ENCODE measurements around the gene IL20RA.
"Not testable (repeated sequence)": the region's sequence is repeated elsewhere in the genome, so short reads cannot be mapped to it uniquely, and the experiment has no call there.

The IL20RA gene

DNA sequence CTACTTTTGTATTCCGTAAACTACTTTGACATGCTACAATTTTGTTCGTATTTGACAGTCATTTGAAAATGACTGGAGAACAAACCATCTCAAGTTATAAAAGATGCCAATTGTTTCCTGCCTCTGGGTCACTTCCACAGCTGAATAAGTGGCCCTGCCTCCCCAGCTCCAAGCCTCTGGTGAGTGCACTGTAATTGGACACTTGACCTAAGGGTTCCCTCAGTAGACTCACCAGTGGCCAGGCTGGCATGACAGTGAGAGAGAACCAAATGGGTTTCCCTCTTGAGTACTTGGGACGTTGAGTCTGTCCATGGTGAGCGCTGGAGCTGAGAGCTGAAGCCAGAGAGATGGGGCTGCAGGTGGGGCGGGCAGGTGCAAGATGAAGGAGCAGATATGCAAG, 65.6 kb downstream of the IL20RA start:
- DNase-seq, result no peak
- intact Hi-C loops (cut with DNase I), result no loop called here

GRCh38 chr6:136977075-136977474, 67.7 kb downstream of the IL20RA start:
- DNase-seq, result no peak

GRCh38 chr6:136975089-136975715, 69.6 kb downstream of the IL20RA start:
- intact Hi-C loops (cut with DNase I), result no loop called here
- DNase-seq, result no peak

More at GRCh38 chr6:136977075-136977474, 67.7 kb downstream of the IL20RA start:
- intact Hi-C loops (cut with DNase I), result no loop called here

- DNase-seq; intact Hi-C loops (cut with DNase I): not testable (repeated sequence)
These were observed 71.0 kb downstream of the IL20RA start for GRCh38 chr6:136973781-136974180.

DNA sequence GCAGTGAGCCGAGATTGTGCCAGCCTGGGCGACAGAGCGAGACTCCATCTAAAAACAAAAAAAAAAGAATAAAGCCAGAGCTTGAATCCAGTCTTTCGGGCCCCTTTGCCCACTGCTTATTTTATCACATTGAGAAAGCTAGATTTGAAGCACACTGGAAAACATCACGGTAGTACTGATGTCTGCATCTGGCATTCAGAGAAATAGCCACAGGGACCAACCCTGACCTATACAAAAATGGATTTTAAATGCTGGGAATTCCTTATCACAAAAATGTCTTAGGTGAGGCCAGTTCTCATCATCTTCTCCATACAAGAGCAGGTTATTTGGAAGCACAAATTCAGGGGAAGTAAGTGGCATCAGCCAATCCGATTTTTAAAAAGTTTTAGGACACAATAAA, 73.2 kb downstream of the IL20RA start:
- no peak for DNase-seq
- intact Hi-C loops (cut with DNase I), result no loop called here

GRCh38 chr6:136969930-136970329, 74.8 kb downstream of the IL20RA start:
- intact Hi-C loops (cut with DNase I), result loop anchor here (10.0 kb wide), 1 partner anchor 675 kb away; no protein-coding TSS in a partner anchor
- no peak for DNase-seq

DNA sequence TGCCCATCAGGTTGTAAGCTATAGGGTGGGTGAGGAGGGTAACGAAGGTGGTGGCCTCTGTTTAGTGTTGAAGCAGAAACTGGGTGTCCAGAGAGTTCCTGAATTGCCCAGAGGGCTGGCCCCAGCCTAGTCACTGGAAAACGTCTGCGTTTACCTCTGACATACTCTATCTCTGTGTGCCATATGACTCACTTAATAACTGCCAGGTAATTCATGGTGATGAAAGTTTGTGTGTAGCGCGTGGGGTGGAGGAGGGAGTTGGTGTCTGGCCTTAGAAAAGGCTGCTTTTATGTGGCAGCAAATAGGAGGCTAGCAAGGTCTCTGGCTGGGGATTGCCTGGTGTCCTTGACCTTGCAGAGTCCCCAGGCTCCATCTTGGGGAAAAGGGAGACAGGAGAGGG, 75.3 kb downstream of the IL20RA start:
- intact Hi-C loops (cut with DNase I), result loop anchor here (10.0 kb wide), 1 partner anchor 675 kb away; no protein-coding TSS in a partner anchor
- no peak for DNase-seq

DNA sequence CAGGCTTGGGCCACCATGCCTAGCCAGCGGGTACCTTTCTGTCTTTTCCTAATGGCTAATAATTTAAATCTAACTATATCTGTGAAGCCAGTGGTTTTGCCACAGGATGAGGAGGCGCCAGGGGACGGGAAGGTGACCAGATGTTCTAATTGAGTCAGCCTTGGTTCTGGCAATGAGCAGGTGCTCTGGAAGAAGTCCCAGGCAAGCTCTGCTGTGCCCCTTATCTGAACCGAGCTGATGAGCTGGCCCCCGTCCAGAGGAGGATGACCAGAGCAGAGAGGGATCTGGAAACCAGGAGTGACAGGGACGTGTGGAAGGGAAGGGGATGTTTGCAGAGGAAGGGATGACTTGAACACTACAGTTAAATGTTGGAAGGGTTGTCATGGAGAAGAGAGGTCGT, 75.9 kb downstream of the IL20RA start:
- intact Hi-C loops (cut with DNase I), result loop anchor here (10.0 kb wide), 1 partner anchor 676 kb away; no protein-coding TSS in a partner anchor
- no peak for DNase-seq

DNA sequence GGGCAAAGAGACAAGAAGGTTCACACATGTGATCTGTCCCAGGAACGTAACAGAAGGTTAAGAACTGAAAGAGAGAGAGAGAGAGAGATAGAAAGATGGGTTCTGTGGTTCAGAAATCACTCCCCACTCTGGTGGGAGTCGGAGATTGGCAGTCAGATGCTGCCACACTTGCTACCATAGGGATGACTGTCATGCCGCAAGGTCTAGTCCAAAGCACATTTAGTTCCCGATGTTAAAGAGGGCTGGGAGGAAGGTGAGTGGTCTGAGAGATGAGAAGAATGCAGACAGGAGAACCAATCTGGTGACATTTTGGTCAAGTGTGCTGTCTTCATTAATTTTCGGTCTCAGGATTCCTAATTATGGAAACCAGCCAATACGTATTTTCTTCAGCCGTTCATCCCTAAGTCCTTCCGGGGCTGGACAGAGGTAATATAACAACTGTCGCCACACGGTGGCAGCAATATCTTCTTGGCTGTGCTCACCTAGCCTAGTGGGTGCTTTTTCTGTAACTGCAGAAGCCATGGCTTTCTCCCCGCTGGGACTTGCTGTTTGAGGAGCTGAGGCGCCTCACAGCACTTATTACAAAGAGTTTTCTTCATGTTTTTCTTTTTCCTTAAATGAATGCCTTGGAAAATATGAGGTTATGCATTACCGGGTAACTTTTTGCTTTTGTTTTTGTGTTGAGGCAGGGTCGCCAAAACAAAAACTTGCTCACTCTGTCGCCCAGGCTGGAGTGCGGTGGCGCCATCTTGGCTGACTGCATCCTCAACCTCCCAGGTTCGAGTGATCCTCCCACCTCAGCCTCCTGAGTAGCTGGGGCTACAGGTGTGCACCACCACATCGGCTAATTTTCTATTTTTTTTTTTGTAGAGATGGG, 76.7 kb downstream of the IL20RA start:
- DNase-seq, result peak in 8 of 10 donors; percentile 50 to 87 (median 62)
- intact Hi-C loops (cut with DNase I), result loop anchor here (10.0 kb wide), 1 partner anchor 677 kb away; no protein-coding TSS in a partner anchor

- DNase-seq, result no peak
- intact Hi-C loops (cut with DNase I), result loop anchor here (10.0 kb wide), 1 partner anchor 680 kb away; no protein-coding TSS in a partner anchor
These were observed 80.4 kb downstream of the IL20RA start for GRCh38 chr6:136964398-136964797.

GRCh38 chr6:136963259-136963658, 81.5 kb downstream of the IL20RA start:
- intact Hi-C loops (cut with DNase I), result loop anchor here (10.0 kb wide), 1 partner anchor 682 kb away; no protein-coding TSS in a partner anchor
- DNase-seq, result no peak

- DNase-seq, result no peak
- intact Hi-C loops (cut with DNase I), result loop anchor here (10.0 kb wide), 1 partner anchor 682 kb away; no protein-coding TSS in a partner anchor
These were observed 82.1 kb downstream of the IL20RA start for GRCh38 chr6:136962661-136963060.

DNA sequence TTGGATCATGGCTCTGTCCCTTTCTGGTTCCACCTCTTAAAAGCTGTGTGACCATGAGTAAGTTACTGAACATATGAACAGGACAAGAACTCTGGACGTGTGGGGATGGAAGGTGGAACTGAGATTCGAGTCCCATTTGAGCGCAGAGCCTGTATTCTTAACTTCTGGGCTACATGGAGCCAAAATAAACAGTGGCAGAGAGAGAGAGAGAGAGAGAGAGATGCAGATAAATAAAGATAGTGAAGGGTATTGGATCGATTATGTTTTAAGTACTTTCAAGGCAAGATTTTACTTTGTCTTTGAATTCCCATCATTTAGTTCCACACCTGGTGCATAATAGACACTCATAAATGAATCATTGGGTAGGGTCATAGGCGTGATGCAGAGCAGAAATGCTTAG, 82.9 kb downstream of the IL20RA start:
- intact Hi-C loops (cut with DNase I), result loop anchor here (10.0 kb wide), 1 partner anchor 683 kb away; no protein-coding TSS in a partner anchor
- no peak for DNase-seq

- intact Hi-C loops (cut with DNase I), result loop anchor here (10.0 kb wide), 1 partner anchor 684 kb away; no protein-coding TSS in a partner anchor
- DNase-seq, result no peak
These were observed 84.0 kb downstream of the IL20RA start for GRCh38 chr6:136960781-136961180.

DNA sequence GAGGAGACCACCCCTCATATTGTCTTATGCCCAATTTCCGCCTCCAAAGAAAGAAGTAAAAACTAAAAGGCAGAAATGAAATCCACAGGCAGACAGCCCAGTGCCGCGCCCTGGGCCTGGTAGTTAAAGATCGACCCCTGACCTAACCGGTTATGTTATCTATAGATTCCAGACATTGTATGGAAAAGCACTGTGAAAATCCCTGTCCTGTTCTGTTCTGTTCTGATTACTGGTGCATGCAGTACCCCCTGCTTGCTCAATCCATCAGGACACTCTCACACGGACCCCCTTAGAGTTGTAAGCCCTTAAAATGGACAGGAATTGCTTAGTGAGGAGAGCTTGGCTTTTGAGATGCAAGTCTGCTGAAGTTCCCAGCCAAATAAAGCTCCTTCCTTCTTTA, 84.8 kb downstream of the IL20RA start:
- intact Hi-C loops (cut with DNase I), result loop anchor here (10.0 kb wide), 1 partner anchor 685 kb away; no protein-coding TSS in a partner anchor
- not testable (repeated sequence) for DNase-seq

GRCh38 chr6:136959471-136959891, 85.3 kb downstream of the IL20RA start:
- intact Hi-C loops (cut with DNase I), result no loop called here
- DNase-seq, result no peak

- intact Hi-C loops (cut with DNase I), result no loop called here
- no peak for DNase-seq
These were observed 86.6 kb downstream of the IL20RA start for GRCh38 chr6:136958168-136958567.

DNA sequence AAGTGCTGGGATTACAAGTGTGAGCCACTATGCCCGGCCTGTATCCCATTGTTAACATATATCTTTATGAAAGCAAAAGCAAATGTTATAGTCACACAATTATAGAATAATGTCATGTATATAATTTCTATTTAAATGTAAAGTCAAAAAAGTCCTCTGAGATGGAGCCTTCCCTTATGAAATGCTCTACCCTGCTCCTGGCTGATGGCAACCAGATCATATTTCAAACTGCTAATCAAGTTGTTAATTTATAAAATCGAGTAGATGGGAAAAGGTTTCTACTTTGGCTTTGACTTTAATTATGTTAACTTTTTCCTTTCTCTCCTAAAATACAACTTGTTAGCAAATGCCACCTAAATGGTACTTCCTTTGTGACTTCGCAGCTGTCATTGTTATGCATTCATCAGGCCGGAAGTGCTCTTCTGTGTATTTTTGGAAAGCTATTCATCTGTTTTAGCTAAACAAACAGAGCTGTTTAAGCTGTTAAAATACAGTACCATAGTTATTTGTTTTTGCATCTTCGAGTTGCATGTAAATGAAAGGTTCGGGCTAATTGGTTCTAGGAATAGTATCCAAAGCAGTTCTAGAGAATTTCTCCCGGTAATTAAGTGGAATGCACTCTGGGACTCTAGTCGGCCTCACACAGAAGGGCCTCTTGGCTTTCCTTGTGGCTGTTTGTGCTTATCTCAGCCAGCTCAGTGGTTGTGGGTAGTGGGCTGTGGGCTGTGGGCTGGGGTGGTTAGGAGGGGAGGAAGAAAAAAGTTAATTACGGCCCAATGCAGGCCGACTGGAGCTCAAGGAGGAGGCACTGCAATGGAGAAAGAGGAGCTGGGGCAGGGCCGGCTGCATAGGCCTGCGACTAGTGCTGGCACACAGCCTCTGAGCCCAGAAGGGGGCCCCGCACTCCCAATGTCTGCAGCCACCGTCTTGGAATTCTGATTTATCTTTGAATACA, 87.9 kb downstream of the IL20RA start:
- intact Hi-C loops (cut with DNase I), result no loop called here
- DNase-seq, result no peak

DNA sequence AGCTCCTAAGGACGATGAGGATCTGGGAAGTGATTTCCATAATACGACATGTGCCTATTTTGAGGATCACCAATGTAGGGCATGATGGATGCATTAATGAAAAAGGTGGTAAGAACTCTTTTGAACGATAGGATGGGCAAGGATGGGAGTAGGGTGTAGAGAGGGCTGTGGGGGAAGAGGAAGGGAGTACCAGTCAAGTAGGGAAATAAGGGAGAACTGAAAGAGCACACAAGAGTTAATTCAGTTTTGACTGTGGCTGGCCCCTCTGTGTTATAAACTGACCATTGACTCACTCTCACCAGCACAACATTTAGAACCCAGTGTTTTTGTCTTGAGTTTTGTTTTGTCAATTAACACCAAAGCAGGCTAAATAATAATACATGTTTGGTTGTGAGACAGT, 89.6 kb downstream of the IL20RA start:
- no peak for DNase-seq
- intact Hi-C loops (cut with DNase I), result no loop called here

DNA sequence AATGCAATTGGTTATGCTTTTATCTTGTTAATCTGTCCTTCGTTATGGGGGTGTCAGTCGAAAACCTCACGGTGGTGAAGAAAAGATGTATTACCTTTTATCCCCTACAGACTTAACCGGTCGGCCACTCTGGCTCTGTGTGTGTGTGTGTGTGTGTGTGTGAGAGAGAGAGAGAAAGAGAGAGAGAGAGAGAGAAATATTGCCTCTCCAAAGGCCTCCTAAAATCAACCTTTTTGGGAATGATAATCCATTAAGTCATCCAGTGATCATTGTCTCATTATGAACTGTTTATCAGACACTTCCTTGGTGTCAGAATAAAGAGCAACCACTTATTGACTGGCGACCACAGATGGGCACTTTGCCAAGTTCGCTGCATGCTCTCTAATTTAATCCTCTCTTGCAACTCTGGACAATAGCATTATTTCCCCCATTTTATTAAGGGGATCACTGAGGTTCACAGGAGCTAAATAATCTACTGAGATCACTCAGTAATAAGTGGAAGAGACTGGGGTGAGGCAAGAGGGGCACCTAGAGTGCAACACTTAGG, 92.0 kb downstream of the IL20RA start:
- intact Hi-C loops (cut with DNase I), result no loop called here

More for the DNA sequence above, 92.0 kb downstream of the IL20RA start:
- DNase-seq, result no peak

Measured in posterior cingulate gyrus (tissue), 11 donors.